Measurements from ENCODE around the gene CCDC88C. TPM values are rescaled to one million over a fixed set of nuclear protein-coding genes. Genes with fewer than 3 reads are reported as not detected.

CCDC88C gene
- total RNA-seq, 1 donor from 2014 or later: 2.8 TPM

DNA sequence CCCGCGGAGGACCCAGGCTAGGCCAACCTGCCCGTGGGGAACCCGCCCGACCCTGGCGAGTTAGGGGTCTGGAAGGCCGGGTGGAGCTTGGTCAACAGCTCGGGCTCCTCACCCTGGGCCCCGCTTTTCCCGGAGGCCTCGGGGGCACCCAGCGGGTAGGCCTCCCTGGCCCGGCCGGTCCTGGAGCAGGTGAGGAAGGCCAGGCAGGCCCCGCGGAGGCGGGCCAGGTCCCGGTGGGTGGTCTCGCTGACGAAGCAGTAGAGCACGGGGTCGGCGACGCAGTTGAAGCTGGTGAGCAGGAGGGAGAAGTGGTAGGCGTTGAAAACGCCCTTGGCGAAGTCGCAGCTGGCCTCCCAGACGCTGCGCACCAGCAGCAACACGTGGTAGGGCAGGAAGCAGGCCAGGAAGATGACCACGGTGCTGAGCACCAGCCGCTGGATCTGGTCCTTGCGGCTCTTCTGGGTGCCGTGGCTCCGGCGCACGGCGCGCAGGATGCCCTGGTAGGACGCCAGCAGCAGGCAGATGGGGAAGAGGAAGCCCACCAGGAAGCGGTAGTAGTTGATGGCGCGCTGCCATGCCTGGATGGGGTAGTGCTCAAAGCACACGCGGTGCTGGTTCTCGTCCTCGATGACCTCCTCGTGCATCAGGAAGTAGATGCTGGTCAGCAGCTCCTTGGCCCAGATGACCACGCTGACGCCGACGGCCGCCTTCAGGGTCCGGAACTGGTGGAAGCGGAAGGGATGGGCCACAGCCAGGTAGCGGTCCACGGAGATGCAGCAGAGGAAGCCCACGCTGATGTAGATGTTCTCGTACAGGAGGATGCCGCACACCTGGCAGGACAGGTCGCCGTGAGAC, 183.5 kb downstream of the CCDC88C start:
- TF ChIP-seq, protein P1, sequence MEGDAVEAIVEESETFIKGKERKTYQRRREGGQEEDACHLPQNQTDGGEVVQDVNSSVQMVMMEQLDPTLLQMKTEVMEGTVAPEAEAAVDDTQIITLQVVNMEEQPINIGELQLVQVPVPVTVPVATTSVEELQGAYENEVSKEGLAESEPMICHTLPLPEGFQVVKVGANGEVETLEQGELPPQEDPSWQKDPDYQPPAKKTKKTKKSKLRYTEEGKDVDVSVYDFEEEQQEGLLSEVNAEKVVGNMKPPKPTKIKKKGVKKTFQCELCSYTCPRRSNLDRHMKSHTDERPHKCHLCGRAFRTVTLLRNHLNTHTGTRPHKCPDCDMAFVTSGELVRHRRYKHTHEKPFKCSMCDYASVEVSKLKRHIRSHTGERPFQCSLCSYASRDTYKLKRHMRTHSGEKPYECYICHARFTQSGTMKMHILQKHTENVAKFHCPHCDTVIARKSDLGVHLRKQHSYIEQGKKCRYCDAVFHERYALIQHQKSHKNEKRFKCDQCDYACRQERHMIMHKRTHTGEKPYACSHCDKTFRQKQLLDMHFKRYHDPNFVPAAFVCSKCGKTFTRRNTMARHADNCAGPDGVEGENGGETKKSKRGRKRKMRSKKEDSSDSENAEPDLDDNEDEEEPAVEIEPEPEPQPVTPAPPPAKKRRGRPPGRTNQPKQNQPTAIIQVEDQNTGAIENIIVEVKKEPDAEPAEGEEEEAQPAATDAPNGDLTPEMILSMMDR (IDR thresholded peaks at IDR 0.05; ENCODE audit: borderline replicate concordance): no peak
- no peak overlapping the region for H3K27ac ChIP-seq (replicated peaks)
- intact Hi-C loops (cut with micrococcal nuclease): no loop called here
- no peak overlapping the region for H3K4me3 ChIP-seq
- no peak for DNase-seq
- no peaks in the 10 kb centered on the region for H3K4me1 ChIP-seq
- H3K27me3 ChIP-seq (ENCODE audit: low read depth): no peaks in the 10 kb centered on the region
- H3K9me3 ChIP-seq (replicated peaks): peaks cover 23% of the 10 kb centered on the region
- H3K36me3 ChIP-seq: peaks cover 22% of the 10 kb centered on the region

DNA sequence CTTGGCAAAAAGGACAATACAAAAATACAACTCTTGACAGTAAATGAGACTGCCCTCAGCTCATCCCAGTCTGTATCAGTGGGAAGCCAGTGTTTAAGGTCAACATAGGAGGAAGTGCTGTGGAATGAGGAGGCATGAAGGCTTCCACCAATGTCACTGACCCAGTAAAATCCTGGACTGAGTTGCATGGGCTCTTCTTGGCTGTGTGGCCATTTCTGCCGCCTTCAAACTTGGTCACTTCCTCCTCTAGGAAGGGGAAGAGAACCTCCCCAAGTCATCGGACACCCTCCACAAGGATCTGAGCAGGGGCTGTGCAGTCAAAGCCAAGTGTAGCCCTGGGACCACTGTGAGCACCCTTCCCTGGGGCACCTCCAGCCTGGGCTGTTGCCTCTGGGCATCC, 185.0 kb downstream of the CCDC88C start:
- Histone ChIP-seq H3K36me3 (peaks cover 38% of the 10 kb centered on the region), H3K27ac (replicated peaks) (no peak overlapping the region), H3K27me3 (ENCODE audit: low read depth) (no peaks in the 10 kb centered on the region), H3K4me1 (no peaks in the 10 kb centered on the region), H3K4me3 (no peak overlapping the region), H3K9me3 (replicated peaks) (peaks cover 23% of the 10 kb centered on the region)
- intact Hi-C loops (cut with micrococcal nuclease): no loop called here
- TF ChIP-seq, protein P1 (IDR thresholded peaks at IDR 0.05; ENCODE audit: borderline replicate concordance): no peak
- no peak for DNase-seq

DNA sequence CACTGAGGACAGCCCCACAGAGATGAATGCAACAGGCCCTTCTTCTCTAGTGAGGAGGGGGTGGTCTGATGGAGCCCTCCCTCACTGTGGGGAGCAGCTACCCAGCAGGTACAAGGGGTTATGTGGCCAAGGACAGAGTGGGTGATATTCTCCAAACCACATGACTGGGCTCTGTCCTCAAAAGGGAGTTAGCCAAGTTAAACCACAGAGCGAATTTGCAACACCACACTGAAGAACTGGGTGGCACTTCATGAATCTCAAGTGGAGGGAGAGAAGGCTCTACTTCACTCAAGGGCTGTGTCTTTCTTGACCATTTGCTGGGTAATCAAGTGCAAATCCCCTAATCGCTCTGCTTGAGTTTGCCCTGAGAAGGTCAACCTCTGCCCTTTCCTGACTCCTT, 185.6 kb downstream of the CCDC88C start:
- Histone ChIP-seq H3K27ac (replicated peaks) (no peak overlapping the region), H3K27me3 (ENCODE audit: low read depth) (no peaks in the 10 kb centered on the region), H3K4me3 (no peak overlapping the region), H3K36me3 (peaks cover 43% of the 10 kb centered on the region), H3K4me1 (no peaks in the 10 kb centered on the region), H3K9me3 (replicated peaks) (peaks cover 23% of the 10 kb centered on the region)
- DNase-seq: no peak
- intact Hi-C loops (cut with micrococcal nuclease): no loop called here
- TF ChIP-seq, protein P1 (IDR thresholded peaks at IDR 0.05; ENCODE audit: borderline replicate concordance): no peak

DNA sequence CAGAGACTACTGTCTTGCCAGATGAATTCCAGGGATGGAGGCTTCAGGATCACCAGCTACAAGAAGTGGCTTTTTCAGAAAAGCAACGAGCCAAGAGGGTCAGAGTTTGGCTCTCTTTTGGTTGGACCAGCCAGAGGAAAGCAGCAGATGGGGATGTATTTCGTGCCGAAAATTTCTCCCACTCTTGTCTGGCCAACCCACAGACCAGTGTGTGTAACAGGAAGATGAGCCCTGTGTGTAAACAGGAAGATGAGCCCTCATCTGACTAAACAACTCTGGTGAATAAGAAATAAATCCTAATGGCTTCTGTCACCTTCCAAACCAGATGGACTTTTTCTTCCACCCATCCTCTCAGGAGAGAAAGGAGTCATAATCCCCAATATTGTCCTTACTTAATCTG, 186.2 kb downstream of the CCDC88C start:
- Histone ChIP-seq H3K4me1 (no peaks in the 10 kb centered on the region), H3K4me3 (no peak overlapping the region), H3K27ac (replicated peaks) (no peak overlapping the region), H3K9me3 (replicated peaks) (peaks cover 23% of the 10 kb centered on the region), H3K27me3 (ENCODE audit: low read depth) (no peaks in the 10 kb centered on the region), H3K36me3 (peaks cover 49% of the 10 kb centered on the region)
- TF ChIP-seq, protein P1 (IDR thresholded peaks at IDR 0.05; ENCODE audit: borderline replicate concordance): no peak
- intact Hi-C loops (cut with micrococcal nuclease): no loop called here
- DNase-seq: no peak

DNA sequence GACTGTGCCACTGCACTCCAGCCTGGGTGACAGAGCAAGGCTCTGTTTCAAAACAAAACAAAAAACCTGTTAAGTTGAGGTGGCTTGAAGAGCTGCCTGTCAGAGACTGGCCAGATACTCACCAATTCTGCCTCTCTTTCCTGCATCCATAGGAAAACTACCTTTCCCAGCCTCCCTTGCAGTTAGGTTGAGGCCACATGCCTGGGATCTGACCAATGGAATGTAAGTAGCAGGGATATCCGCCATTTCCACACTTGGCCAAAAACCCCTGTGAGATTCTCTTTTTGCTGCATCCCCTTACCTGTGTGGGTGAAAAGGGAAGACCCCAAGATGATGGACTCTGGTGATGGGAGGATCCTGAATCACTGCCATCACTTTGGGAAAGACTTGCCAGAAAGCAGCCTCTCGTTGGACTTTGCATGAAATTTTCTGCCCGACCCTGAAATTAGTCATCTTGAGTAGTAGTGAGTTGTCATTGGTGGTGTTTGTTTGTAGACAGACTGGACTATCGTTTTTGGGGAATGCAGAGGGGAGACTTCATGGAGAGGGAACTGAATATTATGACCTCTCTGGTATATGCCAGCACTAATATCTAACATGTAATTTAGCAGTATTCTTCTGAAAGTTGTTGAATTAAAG, 187.1 kb downstream of the CCDC88C start:
- TF ChIP-seq, protein P1 (IDR thresholded peaks at IDR 0.05; ENCODE audit: borderline replicate concordance): no peak
- no peak overlapping the region for H3K27ac ChIP-seq (replicated peaks)
- no peaks in the 10 kb centered on the region for H3K27me3 ChIP-seq (ENCODE audit: low read depth)
- DNase-seq: no peak
- intact Hi-C loops (cut with micrococcal nuclease): no loop called here
- H3K9me3 ChIP-seq (replicated peaks): peaks cover 23% of the 10 kb centered on the region
- H3K36me3 ChIP-seq: peaks cover 58% of the 10 kb centered on the region
- no peaks in the 10 kb centered on the region for H3K4me1 ChIP-seq
- no peak overlapping the region for H3K4me3 ChIP-seq

Data from left ventricle myocardium inferior (tissue), 1 donor.